Skeletal muscle tissue (tissue), 4 donors: ENCODE data around the gene ECT2L. TPM values are rescaled to one million over a fixed set of nuclear protein-coding genes. Genes with fewer than 3 reads are reported as not detected.

Experiments used
- H3K27ac ChIP-seq: one replicate; pipeline ENCODE4 v1.7.0; 2013; ENCODE audit warnings: mild to moderate bottlenecking, low read depth, low read length, inconsistent platforms
- H3K27me3 ChIP-seq, 3 donors: one replicate each; pipeline ENCODE4 v1.7.0; 2013; ENCODE audit warnings: low read length in 3 of 3; ENCODE audit not compliant: control insufficient read depth in 3 of 3, insufficient read depth in 3 of 3
- H3K36me3 ChIP-seq, 3 donors: one replicate each; pipeline ENCODE4 v1.7.0; 2013; ENCODE audit warnings: low read length in 3 of 3; ENCODE audit not compliant: control insufficient read depth in 3 of 3, insufficient read depth in 3 of 3
- H3K4me1 ChIP-seq, 3 donors: one replicate each; pipeline ENCODE4 v1.7.0; 2013; ENCODE audit warnings: low read length in 3 of 3, mild to moderate bottlenecking in 3 of 3; ENCODE audit not compliant: control insufficient read depth in 3 of 3, insufficient read depth in 3 of 3
- H3K4me3 ChIP-seq, 3 donors: one replicate each; pipeline ENCODE4 v1.7.0; 2013; ENCODE audit warnings: low read length in 3 of 3
- H3K9ac ChIP-seq, 3 donors: one replicate each; pipeline ENCODE4 v1.7.0; 2013; ENCODE audit warnings: low read length in 3 of 3, mild to moderate bottlenecking in 3 of 3, moderate library complexity in 2 of 3, low read depth in 1 of 3
- H3K9me3 ChIP-seq, 3 donors: one replicate each; pipeline ENCODE4 v1.7.0; 2013; ENCODE audit warnings: low read length in 3 of 3; ENCODE audit not compliant: control insufficient read depth in 3 of 3
- total RNA-seq: library from RNA; depleted of rRNA; stranded (reverse); fragments of >200 nt; gene quantifications from one replicate; pipeline ENCODE4 v1.2.3, GENCODE V29; 2014
- donor health status: Osteomylitis.

The ECT2L gene
- total RNA-seq, 1 donor from 2014 or later, result under 0.01 TPM

GRCh38 chr6:138953451-138953850, 157.6 kb downstream of the ECT2L start:
- no peak overlapping the region for H3K27ac ChIP-seq
- no peaks in the 10 kb centered on the region for H3K36me3 ChIP-seq
- no peaks in the 10 kb centered on the region for H3K27me3 ChIP-seq
- H3K4me3 ChIP-seq, result no peak overlapping the region
- H3K9ac ChIP-seq, result no peak overlapping the region
- no peaks in the 10 kb centered on the region for H3K9me3 ChIP-seq
- peaks cover 0 to 4% (median 0%) of the 10 kb centered on the region in 3 donors for H3K4me1 ChIP-seq

Other genes with a start within 250 kb of the ECT2L start
- 11.0 TPM for gene CCDC28A, start 22.3 kb upstream of the ECT2L start, total RNA-seq
- gene REPS1, start 192.2 kb downstream of the ECT2L start, total RNA-seq, result 61.1 TPM
- 17.2 TPM for gene ABRACL, start 232.7 kb downstream of the ECT2L start, total RNA-seq